Peyer's patch (tissue), 4 donors: ENCODE results near the gene SWT1. TPM values are rescaled to one million over a fixed set of nuclear protein-coding genes. Genes with fewer than 3 reads are reported as not detected.
A peak's percentile ranks its signal among the peaks of the same experiment; 100 is the strongest.

Experiments used
- DNase-seq, 3 donors: peaks; one replicate each; pipeline ENCODE4 v3.0.0-alpha.2; 2017 to 2019
- H3K27ac ChIP-seq, 4 donors: fragments of 200-600 bp; sonication (generic); one replicate each; pipeline ENCODE4 v1.5.1; 2016 to 2019
- H3K27me3 ChIP-seq, 2 donors: fragments of 200-600 bp; sonication (generic); one replicate each; pipeline ENCODE4 v1.5.1; 2019
- H3K36me3 ChIP-seq, 3 donors: fragments of 200-600 bp; sonication (generic); one replicate each; pipeline ENCODE4 v1.5.1; 2016 to 2019
- H3K4me1 ChIP-seq, 4 donors: fragments of 200-600 bp; sonication (generic); one replicate each; pipeline ENCODE4 v1.5.1; 2016 to 2019
- H3K4me3 ChIP-seq, 4 donors: fragments of 200-600 bp; sonication (generic); 1 replicate in 3 of 4; 2 replicates in 1 of 4; pipeline ENCODE4 v1.5.1; 2016 to 2019; ENCODE audit warnings: mild to moderate bottlenecking in 1 of 4
- H3K9me3 ChIP-seq, 4 donors: fragments of 200-600 bp; sonication (generic); one replicate each; pipeline ENCODE4 v1.5.1; 2016 to 2019; ENCODE audit warnings: mild to moderate bottlenecking in 1 of 4
- CTCF ChIP-seq, 6 experiments: fragments of 450-650 bp in 4 of 6; fragments of 200-600 bp in 2 of 6; sonication (generic) in 1 of 6; IDR thresholded peaks; one replicate each; pipeline ENCODE4 v1.5.1; 2017 to 2019; ENCODE audit warnings: antibody characterized with exemption in 6 of 6, mild to moderate bottlenecking in 3 of 6, moderate library complexity in 1 of 6
- POLR2A ChIP-seq, 2 donors: fragments of 450-650 bp; IDR thresholded peaks; one replicate each; pipeline ENCODE4 v1.5.1; 2017; ENCODE audit warnings: antibody characterized with exemption in 2 of 2, mild to moderate bottlenecking in 2 of 2, moderate library complexity in 2 of 2
- total RNA-seq, 4 donors: library from RNA; depleted of rRNA; stranded (reverse); fragments of >200 nt; gene quantifications; one replicate each; pipeline ENCODE4 v1.1.0, GENCODE V29; 2016

SWT1 gene
- total RNA-seq, 4 donors from 2014 or later: 6.0 to 21.5 (median 8.6) TPM

GRCh38 chr1:185312361-185313138 is 155.6 kb downstream of the SWT1 start:
- Histone ChIP-seq H3K9me3 (no peaks in the 10 kb centered on the region), H3K4me1 (peaks cover 0 to 43% (median 10%) of the 10 kb centered on the region in 4 donors), H3K36me3 (peaks cover 0 to 36% (median 0%) of the 10 kb centered on the region in 3 donors), H3K4me3 (no peak overlapping the region), H3K27me3 (no peaks in the 10 kb centered on the region), H3K27ac (no peak overlapping the region)
- TF ChIP-seq POLR2A (IDR thresholded peaks at IDR 0.05) (no peak), CTCF (IDR thresholded peaks at IDR 0.05) (no peak)
- DNase-seq: no peak

GRCh38 chr1:185314411-185314810 is 157.4 kb downstream of the SWT1 start:
- H3K27ac ChIP-seq: no peak overlapping the region

GRCh38 chr1:185315445-185316071 is 158.6 kb downstream of the SWT1 start:
- peak overlapping the region; percentile 96 to 100 (median 98) for H3K27ac ChIP-seq
- no peak for TF ChIP-seq POLR2A (IDR thresholded peaks at IDR 0.05)
- no peak for TF ChIP-seq CTCF (IDR thresholded peaks at IDR 0.05)
- peaks cover 0 to 6% (median 0%) of the 10 kb centered on the region in 3 donors for H3K36me3 ChIP-seq
- H3K4me1 ChIP-seq: peaks cover 0 to 55% (median 10%) of the 10 kb centered on the region in 4 donors
- H3K9me3 ChIP-seq: no peaks in the 10 kb centered on the region
- no peaks in the 10 kb centered on the region for H3K27me3 ChIP-seq
- peak overlapping the region; percentile 89 to 100 (median 93) for H3K4me3 ChIP-seq
- DNase-seq: peak in 1 of 3 donors; percentile 56

More at GRCh38 chr1:185314411-185314810, 157.4 kb downstream of the SWT1 start:
- Histone ChIP-seq H3K36me3 (peaks cover 0 to 18% (median 0%) of the 10 kb centered on the region in 3 donors), H3K9me3 (no peaks in the 10 kb centered on the region), H3K4me1 (peaks cover 0 to 55% (median 10%) of the 10 kb centered on the region in 4 donors), H3K27me3 (no peaks in the 10 kb centered on the region), H3K4me3 (peak overlapping the region in 3 of 4 donors; percentile 4 to 100 (median 96))
- DNase-seq: no peak
- TF ChIP-seq CTCF (IDR thresholded peaks at IDR 0.05) (no peak), POLR2A (IDR thresholded peaks at IDR 0.05) (no peak)

- Histone ChIP-seq H3K36me3 (no peaks in the 10 kb centered on the region), H3K27me3 (no peaks in the 10 kb centered on the region), H3K4me1 (peaks cover 0 to 49% (median 10%) of the 10 kb centered on the region in 4 donors), H3K9me3 (no peaks in the 10 kb centered on the region), H3K27ac (peak overlapping the region; percentile 96 to 100 (median 98)), H3K4me3 (peak overlapping the region; percentile 89 to 100 (median 93))
- peak; percentile 92 to 97 (median 95) for DNase-seq
- TF ChIP-seq CTCF (IDR thresholded peaks at IDR 0.05) (no peak), POLR2A (IDR thresholded peaks at IDR 0.05) (peak; percentile 21 to 56)
Observed at GRCh38 chr1:185316163-185317033, 159.4 kb downstream of the SWT1 start.
